Measurements from ENCODE around the gene MTHFD2L. TPM values are rescaled to one million over a fixed set of nuclear protein-coding genes. Genes with fewer than 3 reads are reported as not detected.

MTHFD2L gene
- total and polyA plus RNA-seq, 2 experiments from 2014 or later = 20.0 to 32.0 TPM

DNA sequence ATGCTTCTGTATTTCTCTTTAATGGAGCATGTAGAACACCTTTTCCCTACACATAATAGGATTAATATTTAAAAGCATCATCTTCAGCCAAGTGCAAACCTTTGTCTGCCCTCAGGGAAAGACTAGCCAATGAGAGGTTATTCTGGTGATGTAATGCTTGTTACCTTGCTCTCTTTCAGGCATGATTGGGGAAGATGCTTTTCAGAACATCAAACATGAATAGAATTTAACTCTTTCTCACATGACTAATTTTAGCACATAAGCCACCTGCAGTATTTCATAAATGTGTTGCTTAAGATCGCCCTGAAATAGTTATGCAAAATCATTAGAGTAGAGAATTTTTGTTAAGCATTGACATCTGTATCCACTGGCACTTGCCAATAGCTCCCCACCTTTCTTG is 139.6 kb downstream of the MTHFD2L start:
- no peak for DNase-seq (ENCODE audit: low spot score)
- H4K20me1 ChIP-seq (ENCODE audit: insufficient read depth, poor library complexity, severe bottlenecking) = no peaks in the 10 kb centered on the region
- H3K79me2 ChIP-seq = no peaks in the 10 kb centered on the region
- WGBS (ENCODE audit: low lambda C conversion rate, missing lambda C conversion rate) = 100% methylated on average over 1 of the region's 1 CpG
- no peaks in the 10 kb centered on the region for H3K4me1 ChIP-seq (ENCODE audit: insufficient read depth)
- H3K36me3 ChIP-seq (replicated peaks; ENCODE audit: insufficient read depth, low read depth) = no peaks in the 10 kb centered on the region
- no peaks in the 10 kb centered on the region for H3K9me3 ChIP-seq (ENCODE audit: low read depth)
- H3K4me2 ChIP-seq = no peak overlapping the region
- no peak overlapping the region for H3K4me3 ChIP-seq
- H3K9me2 ChIP-seq (replicated peaks; ENCODE audit: insufficient read depth) = no peaks in the 10 kb centered on the region
- H2AFZ ChIP-seq = no peak overlapping the region
- TF ChIP-seq, protein P1, sequence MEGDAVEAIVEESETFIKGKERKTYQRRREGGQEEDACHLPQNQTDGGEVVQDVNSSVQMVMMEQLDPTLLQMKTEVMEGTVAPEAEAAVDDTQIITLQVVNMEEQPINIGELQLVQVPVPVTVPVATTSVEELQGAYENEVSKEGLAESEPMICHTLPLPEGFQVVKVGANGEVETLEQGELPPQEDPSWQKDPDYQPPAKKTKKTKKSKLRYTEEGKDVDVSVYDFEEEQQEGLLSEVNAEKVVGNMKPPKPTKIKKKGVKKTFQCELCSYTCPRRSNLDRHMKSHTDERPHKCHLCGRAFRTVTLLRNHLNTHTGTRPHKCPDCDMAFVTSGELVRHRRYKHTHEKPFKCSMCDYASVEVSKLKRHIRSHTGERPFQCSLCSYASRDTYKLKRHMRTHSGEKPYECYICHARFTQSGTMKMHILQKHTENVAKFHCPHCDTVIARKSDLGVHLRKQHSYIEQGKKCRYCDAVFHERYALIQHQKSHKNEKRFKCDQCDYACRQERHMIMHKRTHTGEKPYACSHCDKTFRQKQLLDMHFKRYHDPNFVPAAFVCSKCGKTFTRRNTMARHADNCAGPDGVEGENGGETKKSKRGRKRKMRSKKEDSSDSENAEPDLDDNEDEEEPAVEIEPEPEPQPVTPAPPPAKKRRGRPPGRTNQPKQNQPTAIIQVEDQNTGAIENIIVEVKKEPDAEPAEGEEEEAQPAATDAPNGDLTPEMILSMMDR (IDR thresholded peaks at IDR 0.05; ENCODE audit: poor library complexity) = no peak
- TF ChIP-seq EZH2phosphoT487 (IDR thresholded peaks at IDR 0.05; ENCODE audit: low read depth, severe bottlenecking, unreplicated experiment) = no peak
- TF ChIP-seq EZH2 (IDR thresholded peaks at IDR 0.05; ENCODE audit: borderline replicate concordance) = no peak
- no peak overlapping the region for H3K27ac ChIP-seq
- H3K27me3 ChIP-seq = no peaks in the 10 kb centered on the region

DNA sequence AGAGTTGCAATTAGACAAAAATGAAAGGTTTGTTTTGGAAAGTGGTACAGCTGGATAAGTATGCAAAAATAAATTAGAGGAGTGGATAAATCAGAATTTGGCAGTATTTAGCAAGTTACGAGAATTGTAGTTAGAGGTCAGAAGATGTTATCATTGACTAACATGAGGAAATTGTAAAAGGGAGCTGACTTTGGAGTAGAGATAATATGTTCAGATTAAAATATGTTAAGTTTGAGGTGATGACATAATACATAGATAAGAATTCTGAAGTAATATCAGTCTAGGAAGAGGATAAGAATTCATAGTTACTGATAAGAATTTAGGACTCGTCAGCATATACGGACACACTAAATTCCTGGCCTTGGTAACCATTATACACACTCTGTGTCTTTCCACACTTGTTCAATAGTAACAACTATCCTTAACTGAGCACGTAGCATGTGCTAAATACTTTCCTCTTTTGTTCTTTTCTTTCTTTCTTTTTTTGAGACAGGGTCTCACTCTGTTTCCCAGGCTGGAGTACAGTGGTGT is 146.2 kb downstream of the MTHFD2L start:
- TF ChIP-seq, protein P1 (IDR thresholded peaks at IDR 0.05; ENCODE audit: poor library complexity) = no peak
- TF ChIP-seq EZH2 (IDR thresholded peaks at IDR 0.05; ENCODE audit: borderline replicate concordance) (no peak), EZH2phosphoT487 (IDR thresholded peaks at IDR 0.05; ENCODE audit: low read depth, severe bottlenecking, unreplicated experiment) (no peak)
- Histone ChIP-seq H3K9me2 (replicated peaks; ENCODE audit: insufficient read depth) (no peaks in the 10 kb centered on the region), H3K4me1 (ENCODE audit: insufficient read depth) (no peaks in the 10 kb centered on the region), H3K36me3 (replicated peaks; ENCODE audit: insufficient read depth, low read depth) (no peaks in the 10 kb centered on the region), H2AFZ (no peak overlapping the region), H3K4me2 (no peak overlapping the region), H4K20me1 (ENCODE audit: insufficient read depth, poor library complexity, severe bottlenecking) (no peaks in the 10 kb centered on the region), H3K9me3 (ENCODE audit: low read depth) (no peaks in the 10 kb centered on the region), H3K27me3 (no peaks in the 10 kb centered on the region), H3K79me2 (no peaks in the 10 kb centered on the region), H3K27ac (no peak overlapping the region), H3K4me3 (no peak overlapping the region)
- no peak for DNase-seq (ENCODE audit: low spot score)
- 53% methylated on average over 4 of the region's 4 CpGs for WGBS (ENCODE audit: low lambda C conversion rate, missing lambda C conversion rate)

DNA sequence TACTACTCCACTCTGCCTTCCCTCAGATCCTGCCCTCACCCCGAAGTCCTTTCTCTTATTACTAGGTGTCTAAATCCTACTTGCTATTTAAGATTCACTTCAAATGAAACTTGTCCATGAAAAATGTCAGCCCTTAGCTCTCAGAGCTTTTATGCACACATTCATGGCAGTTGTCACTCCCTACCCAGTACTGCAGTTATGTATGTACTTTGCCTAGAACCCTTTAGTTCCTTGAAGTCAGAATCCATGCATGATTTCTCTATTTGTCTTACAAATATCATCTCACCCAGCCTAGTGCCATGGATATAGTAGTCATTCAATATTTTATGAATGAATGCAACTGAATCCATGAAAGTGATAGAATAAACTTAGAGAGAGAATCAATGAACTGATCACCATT is 147.1 kb downstream of the MTHFD2L start:
- Histone ChIP-seq H3K27ac (no peak overlapping the region), H2AFZ (no peak overlapping the region), H3K4me2 (no peak overlapping the region), H3K4me1 (ENCODE audit: insufficient read depth) (no peaks in the 10 kb centered on the region), H3K9me2 (replicated peaks; ENCODE audit: insufficient read depth) (no peaks in the 10 kb centered on the region), H4K20me1 (ENCODE audit: insufficient read depth, poor library complexity, severe bottlenecking) (no peaks in the 10 kb centered on the region), H3K36me3 (replicated peaks; ENCODE audit: insufficient read depth, low read depth) (no peaks in the 10 kb centered on the region), H3K4me3 (no peak overlapping the region), H3K27me3 (no peaks in the 10 kb centered on the region), H3K9me3 (ENCODE audit: low read depth) (no peaks in the 10 kb centered on the region), H3K79me2 (no peaks in the 10 kb centered on the region)
- WGBS (ENCODE audit: low lambda C conversion rate, missing lambda C conversion rate) = 95% methylated on average over 1 of the region's 1 CpG
- DNase-seq (ENCODE audit: low spot score) = no peak
- TF ChIP-seq, protein P1 (IDR thresholded peaks at IDR 0.05; ENCODE audit: poor library complexity) = no peak
- TF ChIP-seq EZH2phosphoT487 (IDR thresholded peaks at IDR 0.05; ENCODE audit: low read depth, severe bottlenecking, unreplicated experiment) = no peak
- TF ChIP-seq EZH2 (IDR thresholded peaks at IDR 0.05; ENCODE audit: borderline replicate concordance) = no peak
